ENCODE data around the gene FGF12.

FGF12 gene

DNA sequence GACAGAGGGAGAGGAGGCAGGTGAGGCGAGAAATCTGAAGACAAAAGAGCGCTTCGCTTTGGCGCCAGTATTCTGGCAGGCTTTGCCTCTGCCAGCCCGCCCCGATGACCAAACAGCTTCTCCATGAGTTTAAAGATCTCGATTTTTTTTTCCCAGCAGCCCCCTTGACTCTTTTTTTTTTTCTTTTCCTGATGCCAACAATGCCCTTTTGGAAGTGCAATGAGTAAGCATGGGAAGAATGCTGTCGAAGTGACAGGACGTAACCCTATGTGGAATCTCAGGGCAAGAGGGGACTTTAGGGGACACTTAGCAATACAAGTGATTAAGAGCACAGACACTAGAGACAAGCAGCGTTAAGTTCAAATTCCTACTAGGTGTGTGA is 211.7 kb downstream of the FGF12 start:
- H3K27me3 ChIP-seq (ENCODE audit: control insufficient read depth in 3 of 3, insufficient read depth in 3 of 3, low read depth in 1 of 3, low read length in 3 of 3), result peaks cover 0 to 44% (median 22%) of the 10 kb centered on the region in 3 experiments

GRCh38 chr3:192514754-192515663 is 212.3 kb downstream of the FGF12 start:
- Histone ChIP-seq H2BK15ac (ENCODE audit: low read length) (no peak overlapping the region), H3K4ac (ENCODE audit: low read length) (no peak overlapping the region), H3K4me2 (ENCODE audit: insufficient read depth, low read length, poor library complexity, severe bottlenecking) (peak overlapping the region; percentile 99), H3K18ac (ENCODE audit: low read length) (peak overlapping the region; percentile 68), H3K27me3 (ENCODE audit: control insufficient read depth in 3 of 3, insufficient read depth in 3 of 3, low read depth in 1 of 3, low read length in 3 of 3) (peaks cover 0 to 44% (median 22%) of the 10 kb centered on the region in 3 experiments), H3K79me1 (ENCODE audit: low read depth, low read length) (no peaks in the 10 kb centered on the region), H3K23ac (ENCODE audit: low read depth, low read length, poor library complexity) (no peak overlapping the region), H3K4me3 (ENCODE audit: low read length in 2 of 2) (peak overlapping the region; percentile 32 to 87), H3K27ac (replicated peaks; ENCODE audit: low read length) (no peak overlapping the region), H3K14ac (ENCODE audit: low read length) (peak overlapping the region; percentile 50), H4K91ac (ENCODE audit: low read depth, low read length, poor library complexity) (no peak overlapping the region), H3K9ac (ENCODE audit: low read depth, low read length, poor library complexity) (no peak overlapping the region), H3K9me3 (replicated peaks in 1 of 2; ENCODE audit: control insufficient read depth in 2 of 2, insufficient read depth in 1 of 2, low read depth in 1 of 2, low read length in 2 of 2) (no peaks in the 10 kb centered on the region), H2BK12ac (ENCODE audit: low read length) (no peak overlapping the region), H4K8ac (ENCODE audit: low read depth, low read length) (no peak overlapping the region), H2AFZ (ENCODE audit: low read length) (peak overlapping the region; percentile 88), H2BK120ac (ENCODE audit: low read depth, low read length) (no peak overlapping the region), H3K4me1 (ENCODE audit: control insufficient read depth in 2 of 2, insufficient read depth in 1 of 2, low read depth in 1 of 2, low read length in 2 of 2) (peaks cover 3 to 4% of the 10 kb centered on the region in 2 donors), H2BK5ac (ENCODE audit: low read length) (no peak overlapping the region), H3K36me3 (replicated peaks in 1 of 2; ENCODE audit: control insufficient read depth in 2 of 2, insufficient read depth in 2 of 2, low read length in 2 of 2) (no peaks in the 10 kb centered on the region), H2AK5ac (ENCODE audit: low read depth, low read length) (no peak overlapping the region)
- WGBS, 2 donors (ENCODE audit: extremely low coverage in 2 of 2, insufficient read length in 2 of 2, insufficient replicate concordance in 1 of 2), result no CpG with 5 or more reads among the region's 74 CpGs
- peak; percentile 39 for DNase-seq (ENCODE audit: low spot score)

More for the DNA sequence above, 211.7 kb downstream of the FGF12 start:
- H2AFZ ChIP-seq (ENCODE audit: low read length), result no peak overlapping the region
- H2BK15ac ChIP-seq (ENCODE audit: low read length), result no peak overlapping the region
- no peak overlapping the region for H4K8ac ChIP-seq (ENCODE audit: low read depth, low read length)
- no peak overlapping the region for H2BK12ac ChIP-seq (ENCODE audit: low read length)
- no peak overlapping the region for H2AK5ac ChIP-seq (ENCODE audit: low read depth, low read length)
- H3K4ac ChIP-seq (ENCODE audit: low read length), result no peak overlapping the region
- no peak overlapping the region for H3K27ac ChIP-seq (replicated peaks; ENCODE audit: low read length)
- H3K4me1 ChIP-seq (ENCODE audit: control insufficient read depth in 2 of 2, insufficient read depth in 1 of 2, low read depth in 1 of 2, low read length in 2 of 2), result peaks cover 3 to 4% of the 10 kb centered on the region in 2 donors
- no peak overlapping the region for H3K23ac ChIP-seq (ENCODE audit: low read depth, low read length, poor library complexity)
- H2BK5ac ChIP-seq (ENCODE audit: low read length), result no peak overlapping the region
- H3K18ac ChIP-seq (ENCODE audit: low read length), result no peak overlapping the region
- DNase-seq (ENCODE audit: low spot score), result no peak
- WGBS, 2 donors (ENCODE audit: extremely low coverage in 2 of 2, insufficient read length in 2 of 2, insufficient replicate concordance in 1 of 2), result no CpG with 5 or more reads among the region's 10 CpGs
- no peak overlapping the region for H2BK120ac ChIP-seq (ENCODE audit: low read depth, low read length)
- H3K14ac ChIP-seq (ENCODE audit: low read length), result no peak overlapping the region
- no peaks in the 10 kb centered on the region for H3K79me1 ChIP-seq (ENCODE audit: low read depth, low read length)
- H3K9me3 ChIP-seq (replicated peaks in 1 of 2; ENCODE audit: control insufficient read depth in 2 of 2, insufficient read depth in 1 of 2, low read depth in 1 of 2, low read length in 2 of 2), result no peaks in the 10 kb centered on the region
- H3K4me2 ChIP-seq (ENCODE audit: insufficient read depth, low read length, poor library complexity, severe bottlenecking), result peak overlapping the region; percentile 99
- no peak overlapping the region for H3K9ac ChIP-seq (ENCODE audit: low read depth, low read length, poor library complexity)
- no peak overlapping the region for H4K91ac ChIP-seq (ENCODE audit: low read depth, low read length, poor library complexity)
- no peaks in the 10 kb centered on the region for H3K36me3 ChIP-seq (replicated peaks in 1 of 2; ENCODE audit: control insufficient read depth in 2 of 2, insufficient read depth in 2 of 2, low read length in 2 of 2)
- H3K4me3 ChIP-seq (ENCODE audit: low read length in 2 of 2), result peak overlapping the region in 1 of 2 donors; percentile 87

DNA sequence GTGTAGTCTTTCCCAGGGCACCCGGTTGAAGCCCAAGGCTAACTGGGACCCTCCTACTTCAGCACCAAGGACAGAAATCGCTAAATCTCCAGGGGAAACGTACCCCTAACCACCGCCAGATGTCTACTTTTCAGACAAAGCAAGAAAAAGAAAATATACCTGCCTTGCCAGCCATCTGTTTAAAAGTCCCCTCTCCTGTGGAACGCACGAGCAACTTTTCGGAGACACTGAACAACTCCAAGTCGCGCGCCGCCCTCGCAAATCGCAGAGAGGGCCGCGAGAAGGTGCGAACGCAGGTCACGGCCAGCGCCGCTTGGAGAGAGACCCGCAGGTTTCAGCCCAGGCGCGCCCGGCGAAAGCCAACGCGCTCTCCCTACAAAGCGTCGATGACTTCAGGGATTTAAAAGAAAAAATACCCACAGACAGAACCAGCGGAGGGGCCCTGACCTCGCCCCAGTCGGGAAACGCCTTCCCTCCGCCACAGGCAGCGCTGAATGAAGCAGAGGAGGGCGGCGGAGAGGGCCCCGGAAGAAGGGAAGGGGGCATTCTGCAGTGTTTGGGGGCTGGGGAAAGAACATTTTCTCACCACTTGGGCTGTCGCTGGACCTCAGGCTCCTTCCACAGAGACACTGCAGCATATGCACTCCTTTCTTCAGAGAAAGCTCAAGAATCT is 213.1 kb downstream of the FGF12 start:
- H3K79me1 ChIP-seq (ENCODE audit: low read depth, low read length), result no peaks in the 10 kb centered on the region
- no peak overlapping the region for H3K27ac ChIP-seq (replicated peaks; ENCODE audit: low read length)
- H3K27me3 ChIP-seq (ENCODE audit: control insufficient read depth in 3 of 3, insufficient read depth in 3 of 3, low read depth in 1 of 3, low read length in 3 of 3), result peaks cover 0 to 46% (median 22%) of the 10 kb centered on the region in 3 experiments
- peak overlapping the region; percentile 30 to 87 for H3K4me3 ChIP-seq (ENCODE audit: low read length in 2 of 2)
- H4K91ac ChIP-seq (ENCODE audit: low read depth, low read length, poor library complexity), result no peak overlapping the region
- no peak overlapping the region for H3K4ac ChIP-seq (ENCODE audit: low read length)
- H3K9ac ChIP-seq (ENCODE audit: low read depth, low read length, poor library complexity), result no peak overlapping the region
- H2AFZ ChIP-seq (ENCODE audit: low read length), result peak overlapping the region; percentile 88
- peak overlapping the region; percentile 99 for H3K4me2 ChIP-seq (ENCODE audit: insufficient read depth, low read length, poor library complexity, severe bottlenecking)
- no peak overlapping the region for H2BK5ac ChIP-seq (ENCODE audit: low read length)
- no peak overlapping the region for H3K23ac ChIP-seq (ENCODE audit: low read depth, low read length, poor library complexity)
- H2AK5ac ChIP-seq (ENCODE audit: low read depth, low read length), result no peak overlapping the region
- H2BK12ac ChIP-seq (ENCODE audit: low read length), result no peak overlapping the region
- peak; percentile 67 for DNase-seq (ENCODE audit: low spot score)
- no peak overlapping the region for H4K8ac ChIP-seq (ENCODE audit: low read depth, low read length)
- H2BK120ac ChIP-seq (ENCODE audit: low read depth, low read length), result no peak overlapping the region
- no peak overlapping the region for H2BK15ac ChIP-seq (ENCODE audit: low read length)
- no peaks in the 10 kb centered on the region for H3K36me3 ChIP-seq (replicated peaks in 1 of 2; ENCODE audit: control insufficient read depth in 2 of 2, insufficient read depth in 2 of 2, low read length in 2 of 2)
- no CpG with 5 or more reads among the region's 39 CpGs for WGBS, 2 donors (ENCODE audit: extremely low coverage in 2 of 2, insufficient read length in 2 of 2, insufficient replicate concordance in 1 of 2)
- no peak overlapping the region for H3K14ac ChIP-seq (ENCODE audit: low read length)
- no peaks in the 10 kb centered on the region for H3K9me3 ChIP-seq (replicated peaks in 1 of 2; ENCODE audit: control insufficient read depth in 2 of 2, insufficient read depth in 1 of 2, low read depth in 1 of 2, low read length in 2 of 2)
- H3K4me1 ChIP-seq (ENCODE audit: control insufficient read depth in 2 of 2, insufficient read depth in 1 of 2, low read depth in 1 of 2, low read length in 2 of 2), result peaks cover 3 to 4% of the 10 kb centered on the region in 2 donors
- H3K18ac ChIP-seq (ENCODE audit: low read length), result no peak overlapping the region

- Histone ChIP-seq H2BK12ac (ENCODE audit: low read length) (no peak overlapping the region), H2BK120ac (ENCODE audit: low read depth, low read length) (no peak overlapping the region), H3K36me3 (replicated peaks in 1 of 2; ENCODE audit: control insufficient read depth in 2 of 2, insufficient read depth in 2 of 2, low read length in 2 of 2) (no peaks in the 10 kb centered on the region), H2BK15ac (ENCODE audit: low read length) (no peak overlapping the region), H3K18ac (ENCODE audit: low read length) (no peak overlapping the region), H3K4ac (ENCODE audit: low read length) (no peak overlapping the region), H3K4me2 (ENCODE audit: insufficient read depth, low read length, poor library complexity, severe bottlenecking) (no peak overlapping the region), H3K4me3 (ENCODE audit: low read length in 2 of 2) (no peak overlapping the region), H3K79me1 (ENCODE audit: low read depth, low read length) (no peaks in the 10 kb centered on the region), H3K23ac (ENCODE audit: low read depth, low read length, poor library complexity) (no peak overlapping the region), H2BK5ac (ENCODE audit: low read length) (no peak overlapping the region), H2AK5ac (ENCODE audit: low read depth, low read length) (no peak overlapping the region), H3K14ac (ENCODE audit: low read length) (no peak overlapping the region), H3K27ac (replicated peaks; ENCODE audit: low read length) (no peak overlapping the region), H3K4me1 (ENCODE audit: control insufficient read depth in 2 of 2, insufficient read depth in 1 of 2, low read depth in 1 of 2, low read length in 2 of 2) (no peaks in the 10 kb centered on the region), H4K91ac (ENCODE audit: low read depth, low read length, poor library complexity) (no peak overlapping the region), H2AFZ (ENCODE audit: low read length) (no peak overlapping the region), H3K9me3 (replicated peaks in 1 of 2; ENCODE audit: control insufficient read depth in 2 of 2, insufficient read depth in 1 of 2, low read depth in 1 of 2, low read length in 2 of 2) (no peaks in the 10 kb centered on the region), H3K9ac (ENCODE audit: low read depth, low read length, poor library complexity) (no peak overlapping the region), H4K8ac (ENCODE audit: low read depth, low read length) (no peak overlapping the region), H3K27me3 (ENCODE audit: control insufficient read depth in 3 of 3, insufficient read depth in 3 of 3, low read depth in 1 of 3, low read length in 3 of 3) (peaks cover 0 to 10% (median 0%) of the 10 kb centered on the region in 3 experiments)
- WGBS, 2 donors (ENCODE audit: extremely low coverage in 2 of 2, insufficient read length in 2 of 2, insufficient replicate concordance in 1 of 2), result no CpG with 5 or more reads among the region's 6 CpGs
- no peak for DNase-seq (ENCODE audit: low spot score)
Measured at GRCh38 chr3:192505731-192506130, 221.6 kb downstream of the FGF12 start.
